BE2C (cell line): ENCODE data around the gene TDRD12.
A peak's percentile ranks its signal among the peaks of the same experiment; 100 is the strongest.

Experiments
- DNase-seq: peaks from one replicate; pipeline ENCODE4 v3.0.0-alpha.2; 2020
- H3K27me3 ChIP-seq: fragments of 250-450 bp; sonication (Bioruptor Pico); 2 replicates; pipeline ENCODE4 v1.5.1; 2020; ENCODE audit warnings: mild to moderate bottlenecking
- H3K36me3 ChIP-seq: fragments of 250-450 bp; sonication (Bioruptor Pico); 2 replicates; pipeline ENCODE4 v1.5.1; 2020; ENCODE audit warnings: mild to moderate bottlenecking
- H3K4me1 ChIP-seq: fragments of 250-450 bp; sonication (Bioruptor Pico); 2 replicates; pipeline ENCODE4 v1.5.1; 2020
- H3K4me3 ChIP-seq: 2 replicates; pipeline ENCODE4 v1.5.1; 2011; ENCODE audit warnings: low read depth, low read length
- H3K9me3 ChIP-seq: fragments of 250-450 bp; sonication (Bioruptor Pico); 2 replicates; pipeline ENCODE4 v1.5.1; 2020
- CTCF ChIP-seq: IDR thresholded peaks from 2 replicates; pipeline ENCODE4 v1.5.1; 2012; ENCODE audit warnings: mild to moderate bottlenecking, low read depth, low read length

TDRD12 gene

DNA sequence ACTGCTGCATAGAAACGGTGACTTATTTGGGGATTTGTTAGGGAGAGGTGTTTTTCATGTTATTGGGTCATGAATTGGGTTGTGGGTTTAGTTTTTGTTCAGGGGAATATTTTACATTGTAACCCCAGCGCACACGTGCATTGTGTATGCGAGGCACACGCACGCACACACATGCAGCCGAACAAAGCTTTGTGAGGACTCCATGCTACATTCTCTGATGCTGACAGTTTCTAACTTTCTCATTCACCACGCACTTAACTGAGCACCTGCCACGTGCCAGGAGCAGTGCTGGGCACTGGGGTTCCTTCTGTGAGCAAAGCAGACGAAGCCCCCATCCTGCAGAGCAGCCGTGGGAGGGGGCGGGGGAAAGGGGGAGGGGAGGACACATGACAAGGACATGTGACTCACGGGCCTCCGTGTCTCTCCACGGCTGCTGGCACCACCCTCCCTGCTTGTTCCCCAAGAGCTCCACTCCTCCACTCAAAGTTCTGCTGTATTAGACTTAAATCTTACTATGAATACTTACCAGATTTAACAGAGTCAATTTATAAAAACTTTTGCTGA lies 94.4 kb downstream of the TDRD12 start:
- no peaks in the 10 kb centered on the region for H3K36me3 ChIP-seq
- TF ChIP-seq CTCF: no peak
- DNase-seq: no peak
- H3K27me3 ChIP-seq: no peaks in the 10 kb centered on the region
- no peak overlapping the region for H3K4me3 ChIP-seq
- no peaks in the 10 kb centered on the region for H3K4me1 ChIP-seq
- no peaks in the 10 kb centered on the region for H3K9me3 ChIP-seq

GRCh38 chr19:32814624-32815023 lies 95.1 kb downstream of the TDRD12 start:
- H3K9me3 ChIP-seq: no peaks in the 10 kb centered on the region
- no peak for TF ChIP-seq CTCF
- no peaks in the 10 kb centered on the region for H3K36me3 ChIP-seq
- DNase-seq: no peak
- H3K4me3 ChIP-seq: no peak overlapping the region
- H3K4me1 ChIP-seq: no peaks in the 10 kb centered on the region
- no peaks in the 10 kb centered on the region for H3K27me3 ChIP-seq

DNA sequence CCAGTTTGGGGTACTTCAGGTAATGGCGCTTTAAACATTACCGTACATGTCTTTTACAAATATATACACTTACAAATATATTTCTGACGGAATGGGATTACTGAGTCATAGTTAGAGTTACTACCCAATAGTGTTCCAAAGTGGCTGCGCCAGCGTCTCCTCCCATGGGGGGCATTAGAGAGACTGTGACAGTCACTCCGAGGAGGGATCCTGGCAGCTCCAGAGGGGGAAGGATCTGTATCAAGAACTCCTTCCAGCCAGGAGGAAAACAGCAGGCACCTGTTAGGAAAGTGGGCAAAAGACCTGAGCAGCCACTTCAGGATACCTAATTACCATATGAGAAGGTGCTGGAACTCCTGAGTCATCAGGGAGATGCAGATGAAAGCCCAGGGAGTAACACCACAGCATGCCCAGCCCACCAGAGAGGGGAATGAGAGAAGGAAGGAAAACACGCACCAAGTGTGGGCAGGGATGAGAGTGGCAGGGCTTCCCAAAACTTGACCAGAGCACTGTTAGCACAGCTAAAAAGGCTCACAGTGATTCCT lies 97.1 kb downstream of the TDRD12 start:
- Histone ChIP-seq H3K4me1 (no peaks in the 10 kb centered on the region), H3K36me3 (no peaks in the 10 kb centered on the region), H3K9me3 (no peaks in the 10 kb centered on the region), H3K4me3 (no peak overlapping the region), H3K27me3 (no peaks in the 10 kb centered on the region)
- DNase-seq: no peak
- TF ChIP-seq CTCF: no peak

DNA sequence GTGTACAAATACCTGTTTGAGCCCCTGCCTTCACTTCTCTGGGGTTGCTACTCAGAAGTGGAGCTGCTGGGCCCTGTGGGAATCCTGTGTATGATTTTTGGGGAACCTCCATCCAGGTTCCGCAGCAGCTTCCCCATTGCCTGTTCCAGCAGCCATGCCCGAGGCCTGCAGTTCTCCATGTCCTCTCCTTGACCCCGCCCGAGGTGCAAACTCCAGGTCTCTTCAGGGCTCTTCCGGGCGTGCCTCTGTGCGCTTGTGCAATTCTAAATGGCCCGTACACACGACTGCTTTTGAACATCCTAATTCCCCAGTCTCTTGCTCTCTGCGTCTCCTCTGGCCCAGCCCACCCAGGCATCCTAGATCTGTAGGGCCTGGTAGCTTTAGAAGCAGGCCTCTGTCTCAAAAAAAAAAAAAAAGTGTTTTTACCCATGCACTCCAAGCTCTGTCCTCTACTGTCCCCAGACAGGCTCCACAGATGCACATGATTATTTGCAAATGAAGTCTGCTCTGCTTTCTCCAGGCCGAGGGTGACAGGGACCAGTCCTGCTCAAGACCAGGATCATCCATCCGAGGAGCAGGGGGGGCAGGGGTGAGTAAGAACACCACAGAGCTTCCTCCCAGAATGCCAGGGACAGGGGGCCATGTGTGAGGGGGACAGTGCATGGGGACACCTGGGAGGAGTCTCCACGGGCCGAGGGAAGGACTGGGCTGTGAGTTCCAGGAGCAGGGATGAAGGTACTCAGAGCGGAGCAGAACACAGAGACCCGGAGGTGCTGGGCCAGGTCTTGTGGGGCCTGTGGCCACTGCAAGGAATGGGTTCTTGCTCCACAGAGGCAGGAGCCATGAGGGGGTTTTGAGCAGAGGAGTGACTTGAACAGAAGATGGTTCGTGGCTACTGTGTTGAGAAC lies 98.3 kb downstream of the TDRD12 start:
- Histone ChIP-seq H3K27me3 (no peaks in the 10 kb centered on the region), H3K4me1 (no peaks in the 10 kb centered on the region), H3K36me3 (no peaks in the 10 kb centered on the region), H3K9me3 (no peaks in the 10 kb centered on the region), H3K4me3 (no peak overlapping the region)
- no peak for TF ChIP-seq CTCF
- DNase-seq: peak; percentile 41

GRCh38 chr19:32818536-32818935 lies 99.0 kb downstream of the TDRD12 start:
- Histone ChIP-seq H3K9me3 (no peaks in the 10 kb centered on the region), H3K4me3 (no peak overlapping the region), H3K27me3 (no peaks in the 10 kb centered on the region), H3K36me3 (no peaks in the 10 kb centered on the region), H3K4me1 (no peaks in the 10 kb centered on the region)
- TF ChIP-seq CTCF: no peak
- no peak for DNase-seq
